HepG2 (cell line): ENCODE data around the gene WDR19. TPM values are rescaled to one million over a fixed set of nuclear protein-coding genes. Genes with fewer than 3 reads are reported as not detected.

ENCODE experiments used
- ATAC-seq: fragments of 200-7000 bp; cut with Tn5 transposase; 3 replicates; pipeline ENCODE4 v1.9.1; 2020; ENCODE audit warnings: mild to moderate bottlenecking, moderate library complexity
- BruUV-seq: library from RNA; stranded (reverse); fragments of 400-500 nt; replicated peaks from 2 replicates; lab custom pipeline; 2021; lab: Mats Ljungman, UMichigan
- CTCF ChIA-PET: fragments of 300-600 bp; formaldehyde crosslinking; extraction: SDS; loops from one replicate; lab custom pipeline; 2021; ENCODE audit warnings: low total read pairs, inconsistent platforms, low intra/inter-chr PET ratio; lab: Yijun Ruan, JAX
- POLR2A ChIA-PET: fragments of 350-600 bp; sonication (Branson Sonifier 250); formaldehyde crosslinking; loops from one replicate; lab custom pipeline; 2020; ENCODE audit warnings: antibody characterized with exemption, inconsistent platforms; lab: Yijun Ruan, JAX
- DNase-seq: peaks from one replicate; pipeline ENCODE4 v3.0.0-alpha.2; 2015; ENCODE audit warnings: low spot score
- FAIRE-seq: peaks from 3 replicates; lab custom pipeline; 2011; peaks lifted over from hg19 to GRCh38; lab: Jason Lieb, UNC
- H2AFZ ChIP-seq: one replicate; pipeline ENCODE4 v1.6.1; 2011; ENCODE audit warnings: low read length, inconsistent platforms
- H3K27ac ChIP-seq: fragments of 300-600 bp; 3 replicates; pipeline ENCODE4 v1.8.0; 2011; ENCODE audit warnings: mixed run types, mild to moderate bottlenecking, mixed read lengths, low read length, inconsistent platforms; ENCODE audit not compliant: insufficient read depth; ENCODE audit errors: extremely low read length
- H3K27me3 ChIP-seq, 2 experiments: fragments of 200-600 bp in 1 of 2; 2 replicates in 1 of 2; 3 replicates in 1 of 2; pipeline versions ENCODE4 v1.6.0 to v1.8.0; 2011; ENCODE audit warnings: low read length in 2 of 2, mild to moderate bottlenecking in 2 of 2, moderate library complexity in 2 of 2, inconsistent platforms in 1 of 2; ENCODE audit not compliant: insufficient read depth in 2 of 2, control insufficient read depth in 1 of 2
- H3K36me3 ChIP-seq, 2 experiments: fragments of 200-600 bp in 1 of 2; replicated peaks in 1 of 2; 2 replicates in 1 of 2; 3 replicates in 1 of 2; pipeline versions ENCODE4 v1.5.1 to v1.8.0; 2011; ENCODE audit warnings: low read length in 2 of 2, inconsistent platforms in 1 of 2; ENCODE audit not compliant: insufficient read depth in 2 of 2, control insufficient read depth in 1 of 2
- H3K4me1 ChIP-seq: 2 replicates; pipeline ENCODE4 v1.5.1; 2012; ENCODE audit warnings: low read length, inconsistent platforms; ENCODE audit not compliant: insufficient read depth
- H3K4me2 ChIP-seq: 2 replicates; pipeline ENCODE4 v1.6.0; 2011; ENCODE audit warnings: low read depth, low read length, inconsistent platforms
- H3K4me3 ChIP-seq, 3 experiments: fragments of 200-600 bp in 1 of 3; sonication (generic), shearing (Covaris generic) in 1 of 3; replicated peaks in 1 of 3; 2 replicates each; pipeline ENCODE4 v1.5.1; 2011 to 2016; ENCODE audit warnings: low read length in 3 of 3, inconsistent platforms in 2 of 3, low read depth in 2 of 3, mild to moderate bottlenecking in 2 of 3, control low read depth in 1 of 3, mixed read lengths in 1 of 3; ENCODE audit not compliant: insufficient read depth in 1 of 3
- H3K79me2 ChIP-seq: one replicate; pipeline ENCODE4 v1.6.1; 2011; ENCODE audit warnings: low read length, inconsistent platforms; ENCODE audit not compliant: insufficient read depth
- H3K9ac ChIP-seq: 2 replicates; pipeline ENCODE4 v1.6.0; 2011; ENCODE audit warnings: mild to moderate bottlenecking, low read depth, low read length, inconsistent platforms; ENCODE audit not compliant: insufficient read depth
- H3K9me3 ChIP-seq: 2 replicates; pipeline ENCODE4 v1.5.1; 2012; ENCODE audit warnings: mild to moderate bottlenecking, low read length
- H4K20me1 ChIP-seq: 2 replicates; pipeline ENCODE4 v1.6.0; 2011; ENCODE audit warnings: inconsistent platforms, mild to moderate bottlenecking, low read length, moderate library complexity; ENCODE audit not compliant: insufficient read depth
- HNF4G ChIP-seq, 2 experiments: sonication (generic) in 1 of 2; formaldehyde crosslinking in 1 of 2; IDR thresholded peaks; 2 replicates each; pipeline versions ENCODE4 v1.4.0 to v1.6.1; 2011 to 2020; ENCODE audit warnings: borderline replicate concordance in 2 of 2, low read depth in 2 of 2, mild to moderate bottlenecking in 2 of 2, low read length in 1 of 2, missing genetic modification reagents in 1 of 2, moderate library complexity in 1 of 2
- PHF20 ChIP-seq: sonication (generic); formaldehyde crosslinking; IDR thresholded peaks from 2 replicates; pipeline ENCODE4 v1.5.0; 2020; ENCODE audit warnings: mild to moderate bottlenecking, missing genetic modification reagents
- STAG1 ChIP-seq: sonication (generic); formaldehyde crosslinking; IDR thresholded peaks from 2 replicates; pipeline ENCODE4 v1.4.0; 2020; ENCODE audit warnings: missing genetic modification reagents
- TFE3 ChIP-seq: IDR thresholded peaks from 2 replicates; pipeline ENCODE4 v1.6.1; 2016
- ZNF333 ChIP-seq: sonication (generic); formaldehyde crosslinking; IDR thresholded peaks from 2 replicates; pipeline ENCODE4 v1.4.0; 2020; ENCODE audit warnings: mild to moderate bottlenecking, missing genetic modification reagents, borderline replicate concordance
- ZNF777 ChIP-seq: sonication (generic); formaldehyde crosslinking; IDR thresholded peaks from 2 replicates; pipeline ENCODE4 v1.4.0; 2020; ENCODE audit warnings: missing genetic modification reagents
- WGBS: methylation state at CpG from one replicate; pipeline ENCODE4 v1.1.6; 2017; ENCODE audit warnings: low lambda C conversion rate; 5-methylcytosine and 5-hydroxymethylcytosine counted together
- in situ Hi-C: cut with HindIII; loops from 2 replicates; pipeline ENCODE4 v1.10.0; 2017; ENCODE audit warnings: low pct_unique_long_range_greater_than_20kb; ENCODE audit not compliant: extremely low pct_ligation_motif_present
- intact Hi-C: fragments of 100-400 bp; cut with micrococcal nuclease; formaldehyde crosslinking; loops from one replicate; pipeline ENCODE4 v1.10.0; 2022; ENCODE audit not compliant: unreplicated experiment
- polyA plus RNA-seq, 8 experiments: library from polyadenylated mRNA; depleted of rRNA in 3 of 8; stranded (reverse) in 7 of 8; unstranded in 1 of 8; fragments of >200 nt; fragmentation: Illumina TruSeq in 4 of 8; extraction: Trizol in 4 of 8; gene quantifications; 2 replicates each; pipeline versions ENCODE4 v1.2.1 to v1.2.3, GENCODE V29; 2011 to 2016; ENCODE audit warnings: low read depth in 4 of 8, missing spikeins in 1 of 8, mixed read lengths in 1 of 8; ENCODE audit not compliant: insufficient read depth in 1 of 8
- total RNA-seq, 5 experiments: library from RNA; depleted of rRNA; stranded (reverse); fragments of >200 nt; fragmentation: Illumina TruSeq; extraction: Trizol; gene quantifications; 2 replicates each; pipeline ENCODE4 v1.2.3, GENCODE V29; 2016; ENCODE audit warnings: low read depth in 1 of 5
- TF ChIP-seq, protein P1 (sequence below): sonication (generic); formaldehyde crosslinking; IDR thresholded peaks from 2 replicates; pipeline ENCODE4 v1.9.0; 2021; ENCODE audit warnings: mild to moderate bottlenecking, missing genetic modification reagents
- TF ChIP-seq, protein P2 (sequence below): sonication (generic); formaldehyde crosslinking; IDR thresholded peaks from 2 replicates; pipeline ENCODE4 v1.5.0; 2020; ENCODE audit warnings: mild to moderate bottlenecking, missing genetic modification reagents, moderate library complexity

The WDR19 gene
- total and polyA plus RNA-seq, 2 of the 13 experiments (the other 11 are each of a cell fraction or from before 2014, with no cell fraction given), result 22.9 to 34.1 TPM

GRCh38 chr4:39255266-39255665 is 72.9 kb downstream of the WDR19 start:
- intact Hi-C loops (no loop called here), in situ Hi-C loops (no loop called here)
- no peaks in the 10 kb centered on the region for H3K27me3 ChIP-seq
- 52% methylated on average over 2 of the region's 2 CpGs for WGBS
- ChIA-PET CTCF (no interaction called here), POLR2A (no interaction called here)
- H3K4me2 ChIP-seq, result no peak overlapping the region
- H3K4me1 ChIP-seq, result peaks cover 8% of the 10 kb centered on the region; the same call in 1 of the 2 replicates
- no peak overlapping the region for H3K9ac ChIP-seq
- ATAC-seq (no peak; the same call in 2 of the 3 replicates), FAIRE-seq (no peak), DNase-seq (peak; percentile 7)
- no peaks in the 10 kb centered on the region for H4K20me1 ChIP-seq
- TF ChIP-seq HNF4G (IDR thresholded peaks at IDR 0.05; ENCODE audit: borderline replicate concordance, low read depth, low read length) (no peak), HNF4G (CRISPR knock-in tag; IDR thresholded peaks at IDR 0.05; ENCODE audit: borderline replicate concordance, low read depth) (no peak), STAG1 (CRISPR knock-in tag) (peak; percentile 56), TFE3 (CRISPR knock-in tag) (no peak), ZNF333 (CRISPR knock-in tag) (no peak), ZNF777 (CRISPR knock-in tag) (no peak), PHF20 (CRISPR knock-in tag) (no peak)
- TF ChIP-seq, protein P1, sequence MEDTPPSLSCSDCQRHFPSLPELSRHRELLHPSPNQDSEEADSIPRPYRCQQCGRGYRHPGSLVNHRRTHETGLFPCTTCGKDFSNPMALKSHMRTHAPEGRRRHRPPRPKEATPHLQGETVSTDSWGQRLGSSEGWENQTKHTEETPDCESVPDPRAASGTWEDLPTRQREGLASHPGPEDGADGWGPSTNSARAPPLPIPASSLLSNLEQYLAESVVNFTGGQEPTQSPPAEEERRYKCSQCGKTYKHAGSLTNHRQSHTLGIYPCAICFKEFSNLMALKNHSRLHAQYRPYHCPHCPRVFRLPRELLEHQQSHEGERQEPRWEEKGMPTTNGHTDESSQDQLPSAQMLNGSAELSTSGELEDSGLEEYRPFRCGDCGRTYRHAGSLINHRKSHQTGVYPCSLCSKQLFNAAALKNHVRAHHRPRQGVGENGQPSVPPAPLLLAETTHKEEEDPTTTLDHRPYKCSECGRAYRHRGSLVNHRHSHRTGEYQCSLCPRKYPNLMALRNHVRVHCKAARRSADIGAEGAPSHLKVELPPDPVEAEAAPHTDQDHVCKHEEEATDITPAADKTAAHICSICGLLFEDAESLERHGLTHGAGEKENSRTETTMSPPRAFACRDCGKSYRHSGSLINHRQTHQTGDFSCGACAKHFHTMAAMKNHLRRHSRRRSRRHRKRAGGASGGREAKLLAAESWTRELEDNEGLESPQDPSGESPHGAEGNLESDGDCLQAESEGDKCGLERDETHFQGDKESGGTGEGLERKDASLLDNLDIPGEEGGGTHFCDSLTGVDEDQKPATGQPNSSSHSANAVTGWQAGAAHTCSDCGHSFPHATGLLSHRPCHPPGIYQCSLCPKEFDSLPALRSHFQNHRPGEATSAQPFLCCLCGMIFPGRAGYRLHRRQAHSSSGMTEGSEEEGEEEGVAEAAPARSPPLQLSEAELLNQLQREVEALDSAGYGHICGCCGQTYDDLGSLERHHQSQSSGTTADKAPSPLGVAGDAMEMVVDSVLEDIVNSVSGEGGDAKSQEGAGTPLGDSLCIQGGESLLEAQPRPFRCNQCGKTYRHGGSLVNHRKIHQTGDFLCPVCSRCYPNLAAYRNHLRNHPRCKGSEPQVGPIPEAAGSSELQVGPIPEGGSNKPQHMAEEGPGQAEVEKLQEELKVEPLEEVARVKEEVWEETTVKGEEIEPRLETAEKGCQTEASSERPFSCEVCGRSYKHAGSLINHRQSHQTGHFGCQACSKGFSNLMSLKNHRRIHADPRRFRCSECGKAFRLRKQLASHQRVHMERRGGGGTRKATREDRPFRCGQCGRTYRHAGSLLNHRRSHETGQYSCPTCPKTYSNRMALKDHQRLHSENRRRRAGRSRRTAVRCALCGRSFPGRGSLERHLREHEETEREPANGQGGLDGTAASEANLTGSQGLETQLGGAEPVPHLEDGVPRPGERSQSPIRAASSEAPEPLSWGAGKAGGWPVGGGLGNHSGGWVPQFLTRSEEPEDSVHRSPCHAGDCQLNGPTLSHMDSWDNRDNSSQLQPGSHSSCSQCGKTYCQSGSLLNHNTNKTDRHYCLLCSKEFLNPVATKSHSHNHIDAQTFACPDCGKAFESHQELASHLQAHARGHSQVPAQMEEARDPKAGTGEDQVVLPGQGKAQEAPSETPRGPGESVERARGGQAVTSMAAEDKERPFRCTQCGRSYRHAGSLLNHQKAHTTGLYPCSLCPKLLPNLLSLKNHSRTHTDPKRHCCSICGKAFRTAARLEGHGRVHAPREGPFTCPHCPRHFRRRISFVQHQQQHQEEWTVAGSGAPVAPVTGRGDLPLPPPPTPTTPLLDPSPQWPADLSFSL (CRISPR knock-in tag), result no peak
- TF ChIP-seq, protein P2, sequence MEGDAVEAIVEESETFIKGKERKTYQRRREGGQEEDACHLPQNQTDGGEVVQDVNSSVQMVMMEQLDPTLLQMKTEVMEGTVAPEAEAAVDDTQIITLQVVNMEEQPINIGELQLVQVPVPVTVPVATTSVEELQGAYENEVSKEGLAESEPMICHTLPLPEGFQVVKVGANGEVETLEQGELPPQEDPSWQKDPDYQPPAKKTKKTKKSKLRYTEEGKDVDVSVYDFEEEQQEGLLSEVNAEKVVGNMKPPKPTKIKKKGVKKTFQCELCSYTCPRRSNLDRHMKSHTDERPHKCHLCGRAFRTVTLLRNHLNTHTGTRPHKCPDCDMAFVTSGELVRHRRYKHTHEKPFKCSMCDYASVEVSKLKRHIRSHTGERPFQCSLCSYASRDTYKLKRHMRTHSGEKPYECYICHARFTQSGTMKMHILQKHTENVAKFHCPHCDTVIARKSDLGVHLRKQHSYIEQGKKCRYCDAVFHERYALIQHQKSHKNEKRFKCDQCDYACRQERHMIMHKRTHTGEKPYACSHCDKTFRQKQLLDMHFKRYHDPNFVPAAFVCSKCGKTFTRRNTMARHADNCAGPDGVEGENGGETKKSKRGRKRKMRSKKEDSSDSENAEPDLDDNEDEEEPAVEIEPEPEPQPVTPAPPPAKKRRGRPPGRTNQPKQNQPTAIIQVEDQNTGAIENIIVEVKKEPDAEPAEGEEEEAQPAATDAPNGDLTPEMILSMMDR (CRISPR knock-in tag), result peak; percentile 46
- peaks cover 0 to 9% of the 10 kb centered on the region in 2 experiments; a peak in 1 of 5 replicates for H3K36me3 ChIP-seq
- no TSS peak for BruUV-seq
- H3K27ac ChIP-seq, result no peak overlapping the region
- H3K9me3 ChIP-seq, result no peaks in the 10 kb centered on the region
- H3K4me3 ChIP-seq, result no peak overlapping the region
- H3K79me2 ChIP-seq, result no peaks in the 10 kb centered on the region
- no peak overlapping the region for H2AFZ ChIP-seq
